HEK293 (cell line): Measurements from ENCODE around the gene KLK1.
A peak's percentile ranks its signal among the peaks of the same experiment; 100 is the strongest.

ENCODE experiments used
- CTCF ChIA-PET: fragments of 350-600 bp; formaldehyde crosslinking; extraction: SDS; loops from one replicate; lab custom pipeline; 2021; ENCODE audit warnings: antibody characterized with exemption; lab: Yijun Ruan, JAX
- POLR2A ChIA-PET: fragments of 300-600 bp; formaldehyde crosslinking; extraction: SDS; loops from one replicate; lab custom pipeline; 2020; ENCODE audit warnings: antibody characterized with exemption, inconsistent platforms; lab: Yijun Ruan, JAX
- H3K27ac ChIP-seq: fragments of 200-500 bp; sonication (Bioruptor generic); 2 replicates; pipeline ENCODE4 v1.5.1; 2014; ENCODE audit warnings: low read depth, low read length, control low read depth, inconsistent platforms; ENCODE audit errors: extremely low read depth
- H3K36me3 ChIP-seq, 2 experiments: fragments of 200-500 bp in 1 of 2; sonication (Bioruptor generic) in 1 of 2; 1 replicate in 1 of 2; 2 replicates in 1 of 2; pipeline ENCODE4 v1.5.1; 2014 to 2017; ENCODE audit warnings: inconsistent platforms in 2 of 2, low read length in 2 of 2; ENCODE audit not compliant: control insufficient read depth in 2 of 2, insufficient read depth in 1 of 2
- H3K4me1 ChIP-seq: fragments of 200-500 bp; sonication (Bioruptor generic); 2 replicates; pipeline ENCODE4 v1.5.1; 2014; ENCODE audit warnings: mild to moderate bottlenecking, low read length, inconsistent platforms; ENCODE audit not compliant: control insufficient read depth, insufficient read depth
- H3K4me3 ChIP-seq: 2 replicates; pipeline ENCODE4 v1.5.1; 2011; ENCODE audit warnings: low read depth, mild to moderate bottlenecking, control low read depth, low read length, moderate library complexity
- H3K9me3 ChIP-seq: fragments of 200-500 bp; sonication (Bioruptor generic); 2 replicates; pipeline ENCODE4 v1.5.1; 2014; ENCODE audit warnings: low read depth, low read length, inconsistent platforms; ENCODE audit not compliant: control insufficient read depth, insufficient read depth
- ATF2 ChIP-seq: fragments of 450-650 bp; formaldehyde crosslinking; IDR thresholded peaks from 2 replicates; pipeline ENCODE4 v1.5.1; 2016; ENCODE audit warnings: missing biosample characterization, missing genetic modification characterization, low read depth
- EGR2 ChIP-seq: fragments of 450-650 bp; formaldehyde crosslinking; IDR thresholded peaks from 2 replicates; pipeline ENCODE4 v1.5.1; 2016; ENCODE audit warnings: low read depth, missing biosample characterization, missing genetic modification characterization
- GLIS1 ChIP-seq: fragments of 450-650 bp; formaldehyde crosslinking; IDR thresholded peaks from 2 replicates; pipeline ENCODE4 v1.5.1; 2016; ENCODE audit warnings: missing biosample characterization, missing genetic modification characterization
- KLF1 ChIP-seq: fragments of 450-650 bp; formaldehyde crosslinking; IDR thresholded peaks from 2 replicates; pipeline ENCODE4 v1.5.1; 2016; ENCODE audit warnings: missing biosample characterization, missing genetic modification characterization
- KLF17 ChIP-seq: fragments of 450-650 bp; formaldehyde crosslinking; IDR thresholded peaks from 2 replicates; pipeline ENCODE4 v1.5.1; 2016; ENCODE audit warnings: missing biosample characterization, missing genetic modification characterization
- KLF8 ChIP-seq: fragments of 450-650 bp; formaldehyde crosslinking; IDR thresholded peaks from 2 replicates; pipeline ENCODE4 v1.5.1; 2016; ENCODE audit warnings: missing biosample characterization, missing genetic modification characterization
- SP7 ChIP-seq: fragments of 450-650 bp; formaldehyde crosslinking; IDR thresholded peaks from 2 replicates; pipeline ENCODE4 v1.5.1; 2016; ENCODE audit warnings: missing biosample characterization, missing genetic modification characterization
- TCF7L2 ChIP-seq: IDR thresholded peaks from 2 replicates; pipeline ENCODE4 v1.6.1; 2011; ENCODE audit warnings: low read depth, mild to moderate bottlenecking, inconsistent platforms, low read length, moderate library complexity, borderline replicate concordance
- TRIM28 ChIP-seq: IDR thresholded peaks from 2 replicates; pipeline ENCODE4 v1.6.1; 2011; ENCODE audit warnings: low read length, control low read depth, borderline replicate concordance
- ZBTB1 ChIP-seq: fragments of 450-650 bp; formaldehyde crosslinking; IDR thresholded peaks from 2 replicates; pipeline ENCODE4 v1.5.1; 2016; ENCODE audit warnings: missing biosample characterization, missing genetic modification characterization
- ZBTB26 ChIP-seq: fragments of 450-650 bp; formaldehyde crosslinking; optimal IDR thresholded peaks from 2 replicates; pipeline ENCODE3; 2016; ENCODE audit warnings: missing biosample characterization, mild to moderate bottlenecking, missing genetic modification characterization
- ZFHX2 ChIP-seq: fragments of 450-650 bp; formaldehyde crosslinking; conservative IDR thresholded peaks from 2 replicates; pipeline ENCODE4 v1.5.1; 2016; ENCODE audit warnings: missing biosample characterization, missing genetic modification characterization
- ZNF10 ChIP-seq: fragments of 450-650 bp; formaldehyde crosslinking; IDR thresholded peaks from 2 replicates; pipeline ENCODE4 v1.5.1; 2017; ENCODE audit warnings: missing biosample characterization, missing genetic modification characterization
- ZNF335 ChIP-seq: fragments of 450-650 bp; formaldehyde crosslinking; conservative IDR thresholded peaks from 2 replicates; pipeline ENCODE4 v1.5.1; 2016; ENCODE audit warnings: missing biosample characterization, missing genetic modification characterization
- ZNF354C ChIP-seq: fragments of 450-650 bp; formaldehyde crosslinking; IDR thresholded peaks from 2 replicates; pipeline ENCODE4 v1.5.1; 2016; ENCODE audit warnings: missing biosample characterization, missing genetic modification characterization, low read depth, borderline replicate concordance
- ZNF433 ChIP-seq: fragments of 450-650 bp; formaldehyde crosslinking; IDR thresholded peaks from 2 replicates; pipeline ENCODE4 v1.5.1; 2016; ENCODE audit warnings: missing biosample characterization, missing genetic modification characterization, low read depth
- ZNF48 ChIP-seq: fragments of 450-650 bp; formaldehyde crosslinking; IDR thresholded peaks from 2 replicates; pipeline ENCODE4 v1.5.1; 2016; ENCODE audit warnings: missing biosample characterization, missing genetic modification characterization
- ZNF521 ChIP-seq: fragments of 450-650 bp; formaldehyde crosslinking; IDR thresholded peaks from 2 replicates; pipeline ENCODE4 v1.5.1; 2017; ENCODE audit warnings: missing biosample characterization, mild to moderate bottlenecking, missing genetic modification characterization
- ZNF600 ChIP-seq: fragments of 450-650 bp; formaldehyde crosslinking; IDR thresholded peaks from 2 replicates; pipeline ENCODE4 v1.5.1; 2016; ENCODE audit warnings: missing biosample characterization, missing genetic modification characterization
- ZNF660 ChIP-seq: fragments of 450-650 bp; IDR thresholded peaks from 2 replicates; pipeline ENCODE4 v1.5.1; 2018; ENCODE audit warnings: missing biosample characterization, mild to moderate bottlenecking, missing genetic modification characterization
- ZNF747 ChIP-seq: fragments of 450-650 bp; formaldehyde crosslinking; IDR thresholded peaks from 2 replicates; pipeline ENCODE4 v1.5.1; 2016; ENCODE audit warnings: missing biosample characterization, missing genetic modification characterization
- ZNF777 ChIP-seq: fragments of 450-650 bp; formaldehyde crosslinking; IDR thresholded peaks from 2 replicates; pipeline ENCODE4 v1.5.1; 2017; ENCODE audit warnings: missing biosample characterization, missing genetic modification characterization, borderline replicate concordance
- ZNF791 ChIP-seq: fragments of 450-650 bp; formaldehyde crosslinking; IDR thresholded peaks from 2 replicates; pipeline ENCODE4 v1.5.1; 2016; ENCODE audit warnings: missing biosample characterization, missing genetic modification characterization
- ZXDB ChIP-seq: fragments of 450-650 bp; formaldehyde crosslinking; IDR thresholded peaks from 2 replicates; pipeline ENCODE4 v1.5.1; 2016; ENCODE audit warnings: missing biosample characterization, missing genetic modification characterization
- TF ChIP-seq, protein P1 (sequence below): fragments of 450-650 bp; formaldehyde crosslinking; IDR thresholded peaks from 2 replicates; pipeline ENCODE4 v1.5.1; 2017; ENCODE audit warnings: missing biosample characterization, missing genetic modification characterization
- TF ChIP-seq, protein P2 (sequence below): fragments of 450-650 bp; formaldehyde crosslinking; IDR thresholded peaks from 2 replicates; pipeline ENCODE4 v1.5.1; 2017; ENCODE audit warnings: missing biosample characterization, missing genetic modification characterization

KLK1 gene

GRCh38 chr19:50823389-50824042 lies at the start of gene KLK1:
Gene KLK1 (minus strand): TSS chr19:50823787. CDS start chr19:50823748, 39 bp downstream.
- no peaks in the 10 kb centered on the region for H3K4me1 ChIP-seq
- ChIA-PET POLR2A (interaction anchor here (1.3 kb wide), 1 partner anchor 19 kb away, joined by 6 read pairs; no protein-coding TSS in a partner anchor), CTCF (interaction anchor here (1.4 kb wide), 1 partner anchor 99 kb away, joined by 3 read pairs; no protein-coding TSS in a partner anchor)
- no peaks in the 10 kb centered on the region for H3K36me3 ChIP-seq
- H3K27ac ChIP-seq: no peak within 1 kb of the TSS
- no peaks in the 10 kb centered on the region for H3K9me3 ChIP-seq
- TF ChIP-seq, protein P1, sequence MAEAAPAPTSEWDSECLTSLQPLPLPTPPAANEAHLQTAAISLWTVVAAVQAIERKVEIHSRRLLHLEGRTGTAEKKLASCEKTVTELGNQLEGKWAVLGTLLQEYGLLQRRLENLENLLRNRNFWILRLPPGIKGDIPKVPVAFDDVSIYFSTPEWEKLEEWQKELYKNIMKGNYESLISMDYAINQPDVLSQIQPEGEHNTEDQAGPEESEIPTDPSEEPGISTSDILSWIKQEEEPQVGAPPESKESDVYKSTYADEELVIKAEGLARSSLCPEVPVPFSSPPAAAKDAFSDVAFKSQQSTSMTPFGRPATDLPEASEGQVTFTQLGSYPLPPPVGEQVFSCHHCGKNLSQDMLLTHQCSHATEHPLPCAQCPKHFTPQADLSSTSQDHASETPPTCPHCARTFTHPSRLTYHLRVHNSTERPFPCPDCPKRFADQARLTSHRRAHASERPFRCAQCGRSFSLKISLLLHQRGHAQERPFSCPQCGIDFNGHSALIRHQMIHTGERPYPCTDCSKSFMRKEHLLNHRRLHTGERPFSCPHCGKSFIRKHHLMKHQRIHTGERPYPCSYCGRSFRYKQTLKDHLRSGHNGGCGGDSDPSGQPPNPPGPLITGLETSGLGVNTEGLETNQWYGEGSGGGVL (tag by site-specific recombination): peak; percentile 33; the same call in 1 of the 2 replicates
- TF ChIP-seq, protein P2, sequence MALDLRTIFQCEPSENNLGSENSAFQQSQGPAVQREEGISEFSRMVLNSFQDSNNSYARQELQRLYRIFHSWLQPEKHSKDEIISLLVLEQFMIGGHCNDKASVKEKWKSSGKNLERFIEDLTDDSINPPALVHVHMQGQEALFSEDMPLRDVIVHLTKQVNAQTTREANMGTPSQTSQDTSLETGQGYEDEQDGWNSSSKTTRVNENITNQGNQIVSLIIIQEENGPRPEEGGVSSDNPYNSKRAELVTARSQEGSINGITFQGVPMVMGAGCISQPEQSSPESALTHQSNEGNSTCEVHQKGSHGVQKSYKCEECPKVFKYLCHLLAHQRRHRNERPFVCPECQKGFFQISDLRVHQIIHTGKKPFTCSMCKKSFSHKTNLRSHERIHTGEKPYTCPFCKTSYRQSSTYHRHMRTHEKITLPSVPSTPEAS (tag by site-specific recombination): no peak
- TF ChIP-seq ZXDB (tag by site-specific recombination) (no peak), ZBTB1 (tag by site-specific recombination) (no peak), GLIS1 (tag by site-specific recombination) (peak; percentile 48), ZNF48 (no peak), ZNF791 (tag by site-specific recombination) (no peak), KLF1 (peak; percentile 96), ZBTB26 (tag by site-specific recombination) (no peak), ZNF521 (tag by site-specific recombination) (no peak), KLF17 (tag by site-specific recombination) (peak; percentile 33; the same call in 1 of the 2 replicates), ZNF335 (tag by site-specific recombination) (no peak), SP7 (tag by site-specific recombination) (no peak), TCF7L2 (no peak), ZNF433 (tag by site-specific recombination) (no peak), ZNF777 (tag by site-specific recombination) (no peak), ZNF660 (tag by site-specific recombination) (no peak), ZNF600 (no peak), ATF2 (tag by site-specific recombination) (no peak), TRIM28 (no peak), ZFHX2 (peak; percentile 91), KLF8 (no peak), ZNF354C (tag by site-specific recombination) (no peak), ZNF10 (tag by site-specific recombination) (no peak), ZNF747 (tag by site-specific recombination) (no peak), EGR2 (tag by site-specific recombination) (peak; percentile 85)
- no peak within 1 kb of the TSS for H3K4me3 ChIP-seq
